HCT116 (cell line): ENCODE data around the gene SLK. TPM values are rescaled to one million over a fixed set of nuclear protein-coding genes. Genes with fewer than 3 reads are reported as not detected.

Experiments used
- ATAC-seq: fragments of 200-7000 bp; cut with Tn5 transposase; 2 replicates; pipeline ENCODE4 v1.9.1; 2020; ENCODE audit warnings: mild to moderate bottlenecking, moderate library complexity
- BruUV-seq: library from RNA; stranded (reverse); fragments of 400-500 nt; replicated peaks from 2 replicates; lab custom pipeline; 2021; lab: Mats Ljungman, UMichigan
- CTCF ChIA-PET: fragments of 300-600 bp; sonication (Branson Sonifier 250); formaldehyde crosslinking; loops from one replicate; lab custom pipeline; 2021; ENCODE audit warnings: antibody characterized with exemption; lab: Charles Lee
- POLR2A ChIA-PET: fragments of 300-600, 350-600 bp; sonication (Branson Sonifier 250); formaldehyde crosslinking; loops from one replicate; lab custom pipeline; 2021; ENCODE audit warnings: antibody characterized with exemption; lab: Charles Lee
- RAD21 ChIA-PET, 2 experiments: fragments of 300-600 bp; sonication (Branson Sonifier 250); formaldehyde crosslinking; loops; one replicate each; lab custom pipeline; 2023; ENCODE audit warnings: low total read pairs in 2 of 2; ENCODE audit not compliant: uncharacterized antibody in 2 of 2, unreplicated experiment in 2 of 2, low non-redundant PET in 1 of 2; lab: Charles Lee
- DNase-seq: peaks from one replicate; pipeline ENCODE4 v3.0.0-alpha.2; 2010; ENCODE audit warnings: low read depth, low spot score
- H2AFZ ChIP-seq: fragments of 200-600 bp; shearing (Covaris generic), sonication (generic); 2 replicates; pipeline ENCODE4 v1.6.1; 2017; ENCODE audit warnings: low read depth, mixed run types, mixed read lengths, antibody characterized with exemption, low read length; ENCODE audit not compliant: poor library complexity, severe bottlenecking
- H3K27ac ChIP-seq: 2 replicates; pipeline ENCODE4 v1.5.1; 2012; ENCODE audit warnings: low read depth, low read length
- H3K27me3 ChIP-seq: fragments of 200-600 bp; sonication (generic); 2 replicates; pipeline ENCODE4 v1.6.1; 2016; ENCODE audit warnings: mixed run types, low read length, mixed read lengths; ENCODE audit not compliant: insufficient read depth
- H3K36me3 ChIP-seq, 2 experiments: fragments of 200-500 bp in 1 of 2; fragments of 200-600 bp in 1 of 2; sonication (Bioruptor generic) in 1 of 2; sonication (generic) in 1 of 2; 2 replicates each; pipeline versions ENCODE4 v1.5.1 to v1.6.1; 2014 to 2016; ENCODE audit warnings: low read length in 2 of 2, inconsistent platforms in 1 of 2, mixed read lengths in 1 of 2, mixed run types in 1 of 2; ENCODE audit not compliant: insufficient read depth in 2 of 2, control insufficient read depth in 1 of 2
- H3K4me1 ChIP-seq, 2 experiments: fragments of 200-600 bp in 1 of 2; sonication (generic) in 1 of 2; 2 replicates each; pipeline versions ENCODE4 v1.5.1 to v1.6.1; 2012 to 2017; ENCODE audit warnings: low read length in 2 of 2, inconsistent platforms in 1 of 2, mild to moderate bottlenecking in 1 of 2, mixed read lengths in 1 of 2, mixed run types in 1 of 2, moderate library complexity in 1 of 2; ENCODE audit not compliant: insufficient read depth in 2 of 2, control insufficient read depth in 1 of 2
- H3K4me2 ChIP-seq: fragments of 200-600 bp; sonication (generic); 2 replicates; pipeline ENCODE4 v1.6.1; 2017; ENCODE audit warnings: mixed run types, low read length, mixed read lengths
- H3K4me3 ChIP-seq, 2 experiments: fragments of 200-600 bp in 1 of 2; sonication (generic) in 1 of 2; replicated peaks in 1 of 2; 2 replicates each; pipeline ENCODE4 v1.5.1; 2011 to 2016; ENCODE audit warnings: low read length in 2 of 2, control low read depth in 1 of 2, low read depth in 1 of 2, mild to moderate bottlenecking in 1 of 2, mixed read lengths in 1 of 2, mixed run types in 1 of 2
- H3K79me2 ChIP-seq: fragments of 200-600 bp; sonication (generic); 2 replicates; pipeline ENCODE4 v1.6.1; 2017; ENCODE audit warnings: mild to moderate bottlenecking, mixed run types, low read length, moderate library complexity, mixed read lengths; ENCODE audit not compliant: insufficient read depth
- H3K9ac ChIP-seq: fragments of 200-600 bp; sonication (generic); 2 replicates; pipeline ENCODE4 v1.6.1; 2016; ENCODE audit warnings: low read length, mixed read lengths
- H3K9me2 ChIP-seq: fragments of 200-600 bp; sonication (generic), shearing (Covaris generic); 2 replicates; pipeline ENCODE4 v1.6.1; 2017; ENCODE audit warnings: mixed run types, mild to moderate bottlenecking, moderate library complexity; ENCODE audit not compliant: insufficient read depth
- H3K9me3 ChIP-seq, 2 experiments: fragments of 200-500 bp in 1 of 2; fragments of 200-600 bp in 1 of 2; sonication (Bioruptor generic) in 1 of 2; sonication (generic) in 1 of 2; 2 replicates each; pipeline ENCODE4 v1.6.1; 2014 to 2017; ENCODE audit warnings: low read length in 2 of 2, mixed read lengths in 2 of 2, inconsistent platforms in 1 of 2, low read depth in 1 of 2, mild to moderate bottlenecking in 1 of 2, mixed run types in 1 of 2, moderate library complexity in 1 of 2; ENCODE audit not compliant: control insufficient read depth in 1 of 2, insufficient read depth in 1 of 2
- H4K20me1 ChIP-seq: fragments of 200-600 bp; sonication (generic), shearing (Covaris generic); 2 replicates; pipeline ENCODE4 v1.6.1; 2017; ENCODE audit warnings: mixed run types, mild to moderate bottlenecking, moderate library complexity; ENCODE audit not compliant: insufficient read depth
- CTCF ChIP-seq, 3 experiments: fragments of 200-600 bp in 1 of 3; sonication (generic) in 1 of 3; IDR thresholded peaks in 2 of 3; conservative IDR thresholded peaks in 1 of 3; 2 replicates each; pipeline ENCODE4 v1.5.1; 2012 to 2017; ENCODE audit warnings: low read depth in 2 of 3, low read length in 2 of 3, antibody characterized with exemption in 1 of 3, borderline replicate concordance in 1 of 3, control low read depth in 1 of 3, mild to moderate bottlenecking in 1 of 3, mixed read lengths in 1 of 3, mixed run types in 1 of 3, moderate library complexity in 1 of 3; ENCODE audit not compliant: insufficient read depth in 1 of 3
- EGR1 ChIP-seq: IDR thresholded peaks from 2 replicates; pipeline ENCODE4 v1.6.1; 2012; ENCODE audit warnings: low read depth
- MAX ChIP-seq: IDR thresholded peaks from 2 replicates; pipeline ENCODE4 v1.6.1; 2012
- POLR2A ChIP-seq: IDR thresholded peaks from 2 replicates; pipeline ENCODE4 v1.7.0; 2011; ENCODE audit warnings: borderline replicate concordance; ENCODE audit not compliant: insufficient read depth, insufficient read length; ENCODE audit errors: extremely low read depth
- POLR2AphosphoS5 ChIP-seq: IDR thresholded peaks from 2 replicates; pipeline ENCODE4 v1.6.1; 2011; ENCODE audit warnings: mild to moderate bottlenecking, low read depth, low read length, moderate library complexity
- REST ChIP-seq: IDR thresholded peaks from 2 replicates; pipeline ENCODE4 v1.6.1; 2012; ENCODE audit warnings: low read depth
- SRF ChIP-seq: IDR thresholded peaks from 2 replicates; pipeline ENCODE4 v1.6.1; 2012; ENCODE audit warnings: low read depth
- TCF7L2 ChIP-seq: IDR thresholded peaks from 2 replicates; pipeline ENCODE4 v1.7.0; 2011; ENCODE audit warnings: borderline replicate concordance, inconsistent platforms; ENCODE audit not compliant: insufficient read depth, insufficient read length; ENCODE audit errors: extremely low read depth
- YY1 ChIP-seq: IDR thresholded peaks from 2 replicates; pipeline ENCODE4 v1.6.1; 2011; ENCODE audit warnings: low read length, low read depth, moderate library complexity, mild to moderate bottlenecking; ENCODE audit not compliant: insufficient replicate concordance; ENCODE audit errors: extremely low read depth
- ZFX ChIP-seq: fragments of 450-650 bp; IDR thresholded peaks from 2 replicates; pipeline ENCODE4 v1.6.1; 2017
- ZNF274 ChIP-seq: fragments of 200-500 bp; sonication (Bioruptor generic); IDR thresholded peaks from 2 replicates; pipeline ENCODE4 v1.6.1; 2014; ENCODE audit warnings: mild to moderate bottlenecking, low read depth, low read length, inconsistent platforms
- intact Hi-C: fragments of 100-400 bp; cut with micrococcal nuclease; formaldehyde crosslinking; loops from 2 replicates; pipeline ENCODE4 v1.10.0; 2022
- total RNA-seq: library from RNA; stranded (reverse); gene quantifications from one replicate; pipeline ENCODE4 v1.2.1, GENCODE V29; 2021; ENCODE audit not compliant: unreplicated experiment

SLK gene
- total RNA-seq, 1 experiment from 2014 or later: 44.2 TPM

- Histone ChIP-seq H2AFZ (no peak overlapping the region), H3K27ac (no peak overlapping the region), H3K4me3 (no peak overlapping the region), H3K36me3 (no peaks in the 10 kb centered on the region), H3K27me3 (no peaks in the 10 kb centered on the region), H3K9ac (no peak overlapping the region), H3K9me2 (no peaks in the 10 kb centered on the region), H3K9me3 (no peaks in the 10 kb centered on the region), H3K79me2 (peaks cover 99% of the 10 kb centered on the region), H3K4me1 (peaks cover 7 to 18% of the 10 kb centered on the region in 2 experiments; a peak in 2 of 4 replicates), H4K20me1 (peaks cover 43% of the 10 kb centered on the region; the same call in 1 of the 2 replicates), H3K4me2 (no peak overlapping the region)
- RAD21 ChIA-PET: no interaction called here
- no TSS peak for BruUV-seq
- TF ChIP-seq TCF7L2 (no peak), ZNF274 (no peak), CTCF (IDR thresholded peaks at IDR 0.05 in 2 of 3, conservative IDR thresholded peaks at IDR 0.05 in 1 of 3; ENCODE audit: borderline replicate concordance in 1 of 3, insufficient read depth in 1 of 3, low read depth in 2 of 3, low read length in 2 of 3) (no peak), ZFX (no peak), POLR2AphosphoS5 (no peak), YY1 (no peak), EGR1 (no peak), POLR2A (no peak), MAX (no peak), REST (no peak), SRF (no peak)
- CTCF ChIA-PET: no interaction called here
- ATAC-seq (no peak), DNase-seq (no peak)
- POLR2A ChIA-PET: no interaction called here
- intact Hi-C loops: no loop called here
Observed at GRCh38 chr10:103979530-103979929, 12.6 kb downstream of the SLK start.
